H54 (cell line): ENCODE measurements around the gene TMEM121B.
A peak's percentile ranks its signal among the peaks of the same experiment; 100 is the strongest.

Experiments used
- DNase-seq: peaks from one replicate; pipeline ENCODE4 v3.0.0; 2011; ENCODE audit warnings: low spot score, mixed read lengths; ENCODE audit not compliant: insufficient read length
- FAIRE-seq: peaks from 3 replicates; lab custom pipeline; 2011; peaks lifted over from hg19 to GRCh38; lab: Jason Lieb, UNC
- POLR2A ChIP-seq: IDR thresholded peaks from 2 replicates; pipeline ENCODE4 v1.6.1; 2011; ENCODE audit warnings: low read depth, mild to moderate bottlenecking, low read length

Gene TMEM121B

GRCh38 chr22:17085277-17086181 lies 35.6 kb downstream of the TMEM121B start:
- no peak for FAIRE-seq
- DNase-seq: no peak

GRCh38 chr22:17084554-17085276 lies 36.4 kb downstream of the TMEM121B start, which contains the start of gene IL17RA:
TSS of gene IL17RA (plus strand) at chr22:17085000. CDS start at chr22:17085092, 92 bp downstream.
- peak; percentile 46 for TF ChIP-seq POLR2A
- peak; percentile 82 for DNase-seq
- peak; percentile 53 for FAIRE-seq

More at GRCh38 chr22:17085277-17086181, 35.6 kb downstream of the TMEM121B start:
- TF ChIP-seq POLR2A: no peak

- FAIRE-seq: no peak
- TF ChIP-seq POLR2A: no peak
- DNase-seq: no peak
These were observed 37.2 kb downstream of the TMEM121B start for GRCh38 chr22:17083811-17084441.

GRCh38 chr22:17083255-17083654 lies 37.9 kb downstream of the TMEM121B start:
- no peak for TF ChIP-seq POLR2A
- DNase-seq: no peak
- no peak for FAIRE-seq

GRCh38 chr22:17079572-17079971 lies 41.6 kb downstream of the TMEM121B start:
- TF ChIP-seq POLR2A: no peak
- DNase-seq: no peak
- FAIRE-seq: no peak

GRCh38 chr22:17077255-17077654 lies 43.9 kb downstream of the TMEM121B start:
- DNase-seq (no peak), FAIRE-seq (no peak)
- TF ChIP-seq POLR2A: no peak

GRCh38 chr22:17074648-17075002 lies 46.5 kb downstream of the TMEM121B start:
- FAIRE-seq: no peak
- TF ChIP-seq POLR2A: no peak
- DNase-seq: no peak

GRCh38 chr22:17072877-17073276 lies 48.3 kb downstream of the TMEM121B start:
- no peak for TF ChIP-seq POLR2A
- no peak for FAIRE-seq

More at GRCh38 chr22:17072877-17073276, 48.3 kb downstream of the TMEM121B start:
- DNase-seq: no peak
